Activated naive CD8-positive, alpha-beta T cell treated with anti-CD3 and anti-CD28 coated beads, Interleukin-2, amount 50 U/mL, for 24 hours (primary cell): ENCODE results near the gene LAMC1.

ENCODE experiments used
- ATAC-seq: fragments of 150-1000 bp; cut with Tn5 transposase; one replicate; pipeline ENCODE4 v1.10.0; 2021
- DNase-seq: peaks from one replicate; pipeline ENCODE4 v3.0.0; 2021
- H3K27ac Mint-ChIP-seq: one replicate; pipeline ENCODE4 v1.8.0; 2021; ENCODE audit warnings: mild to moderate bottlenecking, mixed read lengths
- H3K27me3 Mint-ChIP-seq: one replicate; pipeline ENCODE4 v1.8.0; 2021; ENCODE audit warnings: mixed read lengths
- H3K36me3 Mint-ChIP-seq: one replicate; pipeline ENCODE4 v1.8.0; 2021; ENCODE audit warnings: low read depth, mixed read lengths
- H3K4me1 Mint-ChIP-seq: one replicate; pipeline ENCODE4 v1.8.0; 2021; ENCODE audit warnings: mixed read lengths
- H3K4me3 Mint-ChIP-seq: one replicate; pipeline ENCODE4 v1.8.0; 2021; ENCODE audit warnings: mild to moderate bottlenecking, moderate library complexity, mixed read lengths
- H3K9me3 Mint-ChIP-seq: one replicate; pipeline ENCODE4 v1.8.0; 2021; ENCODE audit warnings: mixed read lengths

Gene LAMC1

GRCh38 chr1:183025782-183026774 lies 2.9 kb downstream of the LAMC1 start:
- Mint-ChIP-seq H3K4me1 (peaks cover 22% of the 10 kb centered on the region), H3K9me3 (no peaks in the 10 kb centered on the region), H3K27ac (no peak overlapping the region), H3K4me3 (no peak overlapping the region), H3K27me3 (peaks cover 68% of the 10 kb centered on the region), H3K36me3 (no peaks in the 10 kb centered on the region)
- ATAC-seq = no peak
- DNase-seq = no peak

GRCh38 chr1:183027031-183027430 lies 3.8 kb downstream of the LAMC1 start:
- H3K27me3 Mint-ChIP-seq = peaks cover 65% of the 10 kb centered on the region
- ATAC-seq = no peak
- H3K4me1 Mint-ChIP-seq = peaks cover 19% of the 10 kb centered on the region
- H3K4me3 Mint-ChIP-seq = no peak overlapping the region
- H3K9me3 Mint-ChIP-seq = no peaks in the 10 kb centered on the region
- H3K36me3 Mint-ChIP-seq = no peaks in the 10 kb centered on the region
- DNase-seq = no peak
- H3K27ac Mint-ChIP-seq = no peak overlapping the region

GRCh38 chr1:183027791-183028190 lies 4.6 kb downstream of the LAMC1 start:
- Mint-ChIP-seq H3K4me1 (peaks cover 14% of the 10 kb centered on the region), H3K9me3 (no peaks in the 10 kb centered on the region), H3K27ac (no peak overlapping the region), H3K27me3 (peaks cover 61% of the 10 kb centered on the region), H3K36me3 (no peaks in the 10 kb centered on the region), H3K4me3 (no peak overlapping the region)
- ATAC-seq = no peak
- no peak for DNase-seq

GRCh38 chr1:183029591-183030000 lies 6.4 kb downstream of the LAMC1 start:
- DNase-seq (no peak), ATAC-seq (no peak)
- peaks cover 56% of the 10 kb centered on the region for H3K27me3 Mint-ChIP-seq
- H3K36me3 Mint-ChIP-seq = no peaks in the 10 kb centered on the region
- H3K4me1 Mint-ChIP-seq = peaks cover 17% of the 10 kb centered on the region
- no peaks in the 10 kb centered on the region for H3K9me3 Mint-ChIP-seq
- H3K27ac Mint-ChIP-seq = no peak overlapping the region
- H3K4me3 Mint-ChIP-seq = no peak overlapping the region

- H3K27me3 Mint-ChIP-seq = peaks cover 55% of the 10 kb centered on the region
- peaks cover 12% of the 10 kb centered on the region for H3K4me1 Mint-ChIP-seq
- no peaks in the 10 kb centered on the region for H3K9me3 Mint-ChIP-seq
- no peak overlapping the region for H3K27ac Mint-ChIP-seq
- no peaks in the 10 kb centered on the region for H3K36me3 Mint-ChIP-seq
- no peak overlapping the region for H3K4me3 Mint-ChIP-seq
- ATAC-seq = no peak
- DNase-seq = no peak
Measured at GRCh38 chr1:183030053-183030452, 6.8 kb downstream of the LAMC1 start.

GRCh38 chr1:183032122-183032921 lies 9.1 kb downstream of the LAMC1 start:
- H3K4me3 Mint-ChIP-seq = no peak overlapping the region
- no peak for DNase-seq

GRCh38 chr1:183033205-183033604 lies 10.0 kb downstream of the LAMC1 start:
- ATAC-seq = peak; percentile 49
- peaks cover 55% of the 10 kb centered on the region for H3K27me3 Mint-ChIP-seq
- H3K36me3 Mint-ChIP-seq = no peaks in the 10 kb centered on the region

More at GRCh38 chr1:183032122-183032921, 9.1 kb downstream of the LAMC1 start:
- peaks cover 11% of the 10 kb centered on the region for H3K4me1 Mint-ChIP-seq
- H3K36me3 Mint-ChIP-seq = no peaks in the 10 kb centered on the region
- ATAC-seq = peak; percentile 24
- peaks cover 51% of the 10 kb centered on the region for H3K27me3 Mint-ChIP-seq
- no peak overlapping the region for H3K27ac Mint-ChIP-seq
- H3K9me3 Mint-ChIP-seq = no peaks in the 10 kb centered on the region

GRCh38 chr1:183034682-183035081 lies 11.5 kb downstream of the LAMC1 start:
- ATAC-seq = no peak
- Mint-ChIP-seq H3K36me3 (no peaks in the 10 kb centered on the region), H3K4me1 (peaks cover 11% of the 10 kb centered on the region), H3K9me3 (no peaks in the 10 kb centered on the region), H3K27ac (no peak overlapping the region), H3K27me3 (peaks cover 57% of the 10 kb centered on the region), H3K4me3 (no peak overlapping the region)
- no peak for DNase-seq

More at GRCh38 chr1:183033205-183033604, 10.0 kb downstream of the LAMC1 start:
- Mint-ChIP-seq H3K4me3 (no peak overlapping the region), H3K4me1 (peaks cover 11% of the 10 kb centered on the region), H3K27ac (peak overlapping the region; percentile 39), H3K9me3 (no peaks in the 10 kb centered on the region)
- no peak for DNase-seq

GRCh38 chr1:183038333-183038866 lies 15.2 kb downstream of the LAMC1 start:
- no peaks in the 10 kb centered on the region for H3K9me3 Mint-ChIP-seq
- no peak for DNase-seq
- H3K27ac Mint-ChIP-seq = no peak overlapping the region
- peaks cover 11% of the 10 kb centered on the region for H3K4me1 Mint-ChIP-seq
- no peak for ATAC-seq
- H3K4me3 Mint-ChIP-seq = no peak overlapping the region
- no peaks in the 10 kb centered on the region for H3K36me3 Mint-ChIP-seq
- peaks cover 71% of the 10 kb centered on the region for H3K27me3 Mint-ChIP-seq

- no peaks in the 10 kb centered on the region for H3K36me3 Mint-ChIP-seq
- H3K9me3 Mint-ChIP-seq = no peaks in the 10 kb centered on the region
- peaks cover 6% of the 10 kb centered on the region for H3K4me1 Mint-ChIP-seq
- no peak overlapping the region for H3K4me3 Mint-ChIP-seq
- H3K27me3 Mint-ChIP-seq = peaks cover 72% of the 10 kb centered on the region
- H3K27ac Mint-ChIP-seq = no peak overlapping the region
- DNase-seq (no peak), ATAC-seq (no peak)
Measured at GRCh38 chr1:183038913-183039312, 15.7 kb downstream of the LAMC1 start.

- no peak overlapping the region for H3K27ac Mint-ChIP-seq
- ATAC-seq (no peak), DNase-seq (no peak)
- no peaks in the 10 kb centered on the region for H3K36me3 Mint-ChIP-seq
- no peaks in the 10 kb centered on the region for H3K9me3 Mint-ChIP-seq
- H3K4me1 Mint-ChIP-seq = peaks cover 5% of the 10 kb centered on the region
- peaks cover 73% of the 10 kb centered on the region for H3K27me3 Mint-ChIP-seq
- H3K4me3 Mint-ChIP-seq = no peak overlapping the region
Measured at GRCh38 chr1:183039330-183039729, 16.1 kb downstream of the LAMC1 start.

- no peak overlapping the region for H3K4me3 Mint-ChIP-seq
- no peaks in the 10 kb centered on the region for H3K9me3 Mint-ChIP-seq
- peaks cover 5% of the 10 kb centered on the region for H3K4me1 Mint-ChIP-seq
- no peaks in the 10 kb centered on the region for H3K36me3 Mint-ChIP-seq
- peaks cover 71% of the 10 kb centered on the region for H3K27me3 Mint-ChIP-seq
- DNase-seq (no peak), ATAC-seq (no peak)
- no peak overlapping the region for H3K27ac Mint-ChIP-seq
Measured at GRCh38 chr1:183039985-183040447, 16.8 kb downstream of the LAMC1 start.

GRCh38 chr1:183040547-183040971 lies 17.3 kb downstream of the LAMC1 start:
- H3K27me3 Mint-ChIP-seq = peaks cover 69% of the 10 kb centered on the region
- no peak for DNase-seq
- no peaks in the 10 kb centered on the region for H3K9me3 Mint-ChIP-seq
- no peak overlapping the region for H3K4me3 Mint-ChIP-seq
- no peak overlapping the region for H3K27ac Mint-ChIP-seq
- ATAC-seq = no peak
- no peaks in the 10 kb centered on the region for H3K36me3 Mint-ChIP-seq
- peaks cover 5% of the 10 kb centered on the region for H3K4me1 Mint-ChIP-seq

- peaks cover 52% of the 10 kb centered on the region for H3K27me3 Mint-ChIP-seq
- no peaks in the 10 kb centered on the region for H3K36me3 Mint-ChIP-seq
- no peak for ATAC-seq
- peaks cover 5% of the 10 kb centered on the region for H3K4me1 Mint-ChIP-seq
- no peak overlapping the region for H3K4me3 Mint-ChIP-seq
- H3K9me3 Mint-ChIP-seq = no peaks in the 10 kb centered on the region
- no peak for DNase-seq
- H3K27ac Mint-ChIP-seq = no peak overlapping the region
Measured at GRCh38 chr1:183043254-183043653, 20.0 kb downstream of the LAMC1 start.
